Loucy (cell line): ENCODE data around the gene PPFIA4.

Source experiments
- CTCF ChIP-seq: fragments of 200-600 bp; sonication (generic); conservative IDR thresholded peaks from 2 replicates; pipeline ENCODE4 v1.5.1; 2014; ENCODE audit warnings: mild to moderate bottlenecking, antibody characterized with exemption, low read length
- EZH2phosphoT487 ChIP-seq: fragments of 200-600 bp; IDR thresholded peaks from 2 replicates; pipeline ENCODE4 v1.6.1; 2018; ENCODE audit warnings: antibody characterized with exemption, mild to moderate bottlenecking, moderate library complexity, borderline replicate concordance

GRCh38 chr1:203028784-203029553, 2.7 kb downstream of the PPFIA4 start:
- TF ChIP-seq CTCF (no peak), EZH2phosphoT487 (no peak)
